ENCODE measurements around the gene PUS10. TPM values are rescaled to one million over a fixed set of nuclear protein-coding genes. Genes with fewer than 3 reads are reported as not detected.
"Not testable (repeated sequence)": the region's sequence is repeated elsewhere in the genome, so short reads cannot be mapped to it uniquely, and the experiment has no call there.

PUS10 gene
- total RNA-seq, 1 donor from 2014 or later: 7.1 TPM

- H3K36me3 Mint-ChIP-seq (ENCODE audit: insufficient read depth): peaks cover 1% of the 10 kb centered on the region
- TF ChIP-seq CTCF (IDR thresholded peaks at IDR 0.05; ENCODE audit: unreplicated experiment): no peak
- H3K9me3 Mint-ChIP-seq (ENCODE audit: low read depth): no peaks in the 10 kb centered on the region
- no peak overlapping the region for H3K4me3 Mint-ChIP-seq (ENCODE audit: low read depth)
- H3K27me3 Mint-ChIP-seq: no peaks in the 10 kb centered on the region
- no peak overlapping the region for H3K27ac Mint-ChIP-seq
- peaks cover 3% of the 10 kb centered on the region for H3K4me1 Mint-ChIP-seq (ENCODE audit: low read depth)
- DNase-seq (ENCODE audit: low spot score, unreplicated experiment): no peak
Measured at GRCh38 chr2:60984720-60985119, 33.3 kb downstream of the PUS10 start.

- H3K36me3 Mint-ChIP-seq (ENCODE audit: insufficient read depth); H3K9me3 Mint-ChIP-seq (ENCODE audit: low read depth); H3K27ac Mint-ChIP-seq; H3K27me3 Mint-ChIP-seq; H3K4me1 Mint-ChIP-seq (ENCODE audit: low read depth); H3K4me3 Mint-ChIP-seq (ENCODE audit: low read depth); DNase-seq (ENCODE audit: low spot score, unreplicated experiment): not testable (repeated sequence)
Measured at GRCh38 chr2:60982066-60982465, 36.0 kb downstream of the PUS10 start.

GRCh38 chr2:60980071-60980815, 37.8 kb downstream of the PUS10 start:
- no peaks in the 10 kb centered on the region for H3K36me3 Mint-ChIP-seq (ENCODE audit: insufficient read depth)
- DNase-seq (ENCODE audit: low spot score, unreplicated experiment): no peak
- no peak overlapping the region for H3K4me3 Mint-ChIP-seq (ENCODE audit: low read depth)
- no peak for TF ChIP-seq CTCF (IDR thresholded peaks at IDR 0.05; ENCODE audit: unreplicated experiment)
- no peaks in the 10 kb centered on the region for H3K9me3 Mint-ChIP-seq (ENCODE audit: low read depth)
- peaks cover 6% of the 10 kb centered on the region for H3K4me1 Mint-ChIP-seq (ENCODE audit: low read depth)
- H3K27me3 Mint-ChIP-seq: no peaks in the 10 kb centered on the region
- H3K27ac Mint-ChIP-seq: no peak overlapping the region

GRCh38 chr2:60979231-60979630, 38.8 kb downstream of the PUS10 start:
- Mint-ChIP-seq H3K36me3 (ENCODE audit: insufficient read depth) (no peaks in the 10 kb centered on the region), H3K9me3 (ENCODE audit: low read depth) (no peaks in the 10 kb centered on the region), H3K27ac (no peak overlapping the region), H3K27me3 (no peaks in the 10 kb centered on the region), H3K4me3 (ENCODE audit: low read depth) (no peak overlapping the region), H3K4me1 (ENCODE audit: low read depth) (peaks cover 6% of the 10 kb centered on the region)
- no peak for TF ChIP-seq CTCF (IDR thresholded peaks at IDR 0.05; ENCODE audit: unreplicated experiment)
- DNase-seq (ENCODE audit: low spot score, unreplicated experiment): no peak

GRCh38 chr2:60977562-60977895, 40.5 kb downstream of the PUS10 start:
- TF ChIP-seq CTCF (IDR thresholded peaks at IDR 0.05; ENCODE audit: unreplicated experiment): no peak
- no peaks in the 10 kb centered on the region for H3K27me3 Mint-ChIP-seq
- no peak overlapping the region for H3K4me3 Mint-ChIP-seq (ENCODE audit: low read depth)
- H3K9me3 Mint-ChIP-seq (ENCODE audit: low read depth): no peaks in the 10 kb centered on the region
- H3K27ac Mint-ChIP-seq: no peak overlapping the region
- H3K4me1 Mint-ChIP-seq (ENCODE audit: low read depth): peaks cover 3% of the 10 kb centered on the region
- H3K36me3 Mint-ChIP-seq (ENCODE audit: insufficient read depth): no peaks in the 10 kb centered on the region
- DNase-seq (ENCODE audit: low spot score, unreplicated experiment): no peak

GRCh38 chr2:60976875-60977561, 41.0 kb downstream of the PUS10 start:
- Mint-ChIP-seq H3K4me1 (ENCODE audit: low read depth) (peaks cover 3% of the 10 kb centered on the region), H3K27me3 (no peaks in the 10 kb centered on the region), H3K27ac (no peak overlapping the region)

More at GRCh38 chr2:60976875-60977561, 41.0 kb downstream of the PUS10 start:
- no peaks in the 10 kb centered on the region for H3K9me3 Mint-ChIP-seq (ENCODE audit: low read depth)
- TF ChIP-seq CTCF (IDR thresholded peaks at IDR 0.05; ENCODE audit: unreplicated experiment): no peak
- no peaks in the 10 kb centered on the region for H3K36me3 Mint-ChIP-seq (ENCODE audit: insufficient read depth)
- DNase-seq (ENCODE audit: low spot score, unreplicated experiment): no peak
- H3K4me3 Mint-ChIP-seq (ENCODE audit: low read depth): no peak overlapping the region
